Testis (tissue), 3 donors: ENCODE measurements around the gene MINDY3. TPM values are rescaled to one million over a fixed set of nuclear protein-coding genes. Genes with fewer than 3 reads are reported as not detected.

Experiments used
- DNase-seq: peaks from one replicate; pipeline ENCODE4 v3.0.0-alpha.2; 2019
- H3K27ac ChIP-seq, 2 donors: fragments of 200-600 bp; sonication (generic); one replicate each; pipeline ENCODE4 v1.5.1; 2019
- H3K27me3 ChIP-seq: fragments of 200-600 bp; sonication (generic); one replicate; pipeline ENCODE4 v1.5.1; 2019
- H3K36me3 ChIP-seq: fragments of 200-600 bp; sonication (generic); one replicate; pipeline ENCODE4 v1.5.1; 2017; ENCODE audit warnings: low read depth; ENCODE audit errors: missing control alignments
- H3K4me1 ChIP-seq: fragments of 200-600 bp; sonication (generic); one replicate; pipeline ENCODE4 v1.5.1; 2019
- H3K4me3 ChIP-seq, 2 donors: fragments of 200-600 bp; sonication (generic); one replicate each; pipeline ENCODE4 v1.5.1; 2017 to 2019
- H3K9me3 ChIP-seq: fragments of 200-600 bp; sonication (generic); one replicate; pipeline ENCODE4 v1.5.1; 2017
- CTCF ChIP-seq, 3 experiments: fragments of 450-650 bp in 2 of 3; fragments of 200-600 bp in 1 of 3; sonication (generic) in 1 of 3; IDR thresholded peaks; one replicate each; pipeline ENCODE4 v1.5.1; 2016 to 2019; ENCODE audit warnings: antibody characterized with exemption in 3 of 3, mild to moderate bottlenecking in 2 of 3, moderate library complexity in 1 of 3
- POLR2A ChIP-seq: fragments of 450-650 bp; IDR thresholded peaks from one replicate; pipeline ENCODE4 v1.6.1; 2017; ENCODE audit warnings: antibody characterized with exemption, mild to moderate bottlenecking, moderate library complexity
- WGBS, 2 donors: methylation state at CpG; one replicate each; pipeline ENCODE4 v1.1.5; 2018; 5-methylcytosine and 5-hydroxymethylcytosine counted together
- intact Hi-C: fragments of 100-400 bp; cut with DNase I; formaldehyde crosslinking; loops from one replicate; pipeline ENCODE4 v1.15.1; 2023; ENCODE audit warnings: low total_unique reads
- polyA plus RNA-seq: library from polyadenylated mRNA; stranded (reverse); fragments of 350-450 nt; fragmentation: Illumina TruSeq; extraction: RNeasy Lipid Tissue Mini Kit (QIAGEN cat#74804); gene quantifications from one replicate; pipeline ENCODE4 v1.2.3, GENCODE V29; 2014; ENCODE audit warnings: low read depth, low replicate concordance; ENCODE audit not compliant: insufficient read depth
- total RNA-seq, 2 donors: library from RNA; depleted of rRNA; stranded (reverse); fragments of >200 nt; gene quantifications; one replicate each; pipeline ENCODE4 v1.2.3, GENCODE V29; 2016

The MINDY3 gene
- total and polyA plus RNA-seq, 3 donors from 2014 or later = 33.9 to 39.8 (median 39.6) TPM

DNA sequence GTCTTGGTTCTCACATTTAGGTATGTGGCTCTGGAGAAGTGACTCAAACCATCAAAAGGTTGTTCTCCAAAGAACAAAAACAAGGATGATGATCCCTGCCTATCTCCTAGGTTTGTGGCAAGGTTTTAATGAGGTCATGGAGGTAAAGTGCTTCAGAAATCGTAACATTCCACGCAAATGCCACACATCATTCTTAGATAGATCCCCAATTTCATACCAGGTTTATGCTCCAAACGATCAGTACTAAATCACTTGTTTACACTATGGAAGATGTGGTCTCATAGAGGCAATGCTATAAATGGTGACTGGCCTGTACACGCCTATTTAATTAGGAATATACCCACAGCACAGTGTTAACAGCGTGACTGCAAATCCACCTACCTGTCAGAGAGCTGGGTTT lies 66.6 kb downstream of the MINDY3 start:
- H3K27ac ChIP-seq = no peak overlapping the region
- H3K4me1 ChIP-seq = peaks cover 14% of the 10 kb centered on the region
- H3K36me3 ChIP-seq = no peaks in the 10 kb centered on the region
- TF ChIP-seq POLR2A = no peak
- intact Hi-C loops = no loop called here
- H3K9me3 ChIP-seq = no peaks in the 10 kb centered on the region
- 88 to 90% methylated on average over 5 of the region's 5 CpGs for WGBS, 2 donors
- no peaks in the 10 kb centered on the region for H3K27me3 ChIP-seq
- no peak overlapping the region for H3K4me3 ChIP-seq
- DNase-seq = no peak

- Histone ChIP-seq H3K9me3 (no peaks in the 10 kb centered on the region), H3K4me1 (peaks cover 14% of the 10 kb centered on the region), H3K36me3 (no peaks in the 10 kb centered on the region), H3K4me3 (no peak overlapping the region), H3K27ac (peak overlapping the region in 1 of 2 donors; percentile 36), H3K27me3 (no peaks in the 10 kb centered on the region)
- no peak for DNase-seq
- intact Hi-C loops = no loop called here
- TF ChIP-seq POLR2A = no peak
- TF ChIP-seq CTCF (IDR thresholded peaks at IDR 0.05) = no peak
- WGBS, 2 donors = 83 to 86% methylated on average over 4 of the region's 4 CpGs
Observed at GRCh38 chr10:15792777-15793176, 67.5 kb downstream of the MINDY3 start.

DNA sequence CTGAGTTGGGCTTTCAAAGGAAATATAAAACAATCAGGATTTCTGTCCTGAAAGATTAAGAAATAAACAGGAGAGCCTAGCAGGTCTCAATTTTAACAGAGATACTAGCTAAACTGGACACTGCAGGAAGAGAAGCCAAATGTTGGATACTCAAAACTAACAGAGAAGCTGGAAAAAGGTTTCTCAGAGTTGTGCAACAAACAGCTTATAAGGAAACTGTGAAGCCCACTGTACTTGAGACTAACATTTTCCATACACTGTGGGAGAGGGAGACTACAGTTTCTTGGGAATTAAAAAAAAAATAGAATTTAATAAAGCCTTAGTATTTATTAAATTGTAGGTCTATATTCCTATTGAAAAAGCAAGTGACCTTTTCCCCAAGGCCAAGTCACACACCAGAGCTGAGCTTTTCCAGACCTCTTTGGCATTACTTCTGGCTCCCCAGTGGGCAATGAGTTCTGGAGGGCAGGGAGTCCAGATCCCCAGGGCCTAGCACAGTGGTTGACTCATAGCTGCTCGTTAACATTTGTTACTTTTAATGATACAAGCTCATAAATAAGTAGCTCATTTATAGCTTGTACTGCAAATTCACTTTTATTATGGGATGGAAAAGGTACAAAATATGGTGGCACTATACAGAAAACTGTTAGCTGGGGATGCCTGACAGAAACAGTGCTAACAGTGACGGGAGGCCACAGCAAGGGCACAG lies 68.3 kb downstream of the MINDY3 start:
- WGBS, 2 donors = 39 to 41% methylated on average over 2 of the region's 2 CpGs
- peak overlapping the region in 1 of 2 donors; percentile 36 for H3K27ac ChIP-seq
- H3K9me3 ChIP-seq = no peaks in the 10 kb centered on the region
- intact Hi-C loops = no loop called here
- TF ChIP-seq CTCF (IDR thresholded peaks at IDR 0.05) = no peak
- no peak for TF ChIP-seq POLR2A
- H3K4me3 ChIP-seq = no peak overlapping the region
- no peaks in the 10 kb centered on the region for H3K36me3 ChIP-seq
- peak; percentile 27 for DNase-seq
- no peaks in the 10 kb centered on the region for H3K27me3 ChIP-seq
- H3K4me1 ChIP-seq = peaks cover 14% of the 10 kb centered on the region

GRCh38 chr10:15789793-15790525 lies 70.3 kb downstream of the MINDY3 start:
- no peaks in the 10 kb centered on the region for H3K36me3 ChIP-seq
- DNase-seq = no peak
- H3K4me1 ChIP-seq = peaks cover 14% of the 10 kb centered on the region
- WGBS, 2 donors = 45 to 50% methylated on average over 1 of the region's 1 CpG
- no peak overlapping the region for H3K4me3 ChIP-seq
- intact Hi-C loops = no loop called here
- H3K27me3 ChIP-seq = no peaks in the 10 kb centered on the region
- TF ChIP-seq CTCF (IDR thresholded peaks at IDR 0.05) (no peak), POLR2A (no peak)
- peak overlapping the region; percentile 4 to 36 for H3K27ac ChIP-seq
- no peaks in the 10 kb centered on the region for H3K9me3 ChIP-seq

GRCh38 chr10:15787426-15787825 lies 72.9 kb downstream of the MINDY3 start:
- intact Hi-C loops = no loop called here
- Histone ChIP-seq H3K4me3 (no peak overlapping the region), H3K4me1 (peaks cover 22% of the 10 kb centered on the region), H3K27ac (no peak overlapping the region), H3K9me3 (no peaks in the 10 kb centered on the region), H3K36me3 (no peaks in the 10 kb centered on the region), H3K27me3 (no peaks in the 10 kb centered on the region)
- TF ChIP-seq CTCF (IDR thresholded peaks at IDR 0.05) (no peak), POLR2A (no peak)
- no peak for DNase-seq
- WGBS, 2 donors = 94 to 96% methylated on average over 5 of the region's 5 CpGs
